HEK293T (cell line): ENCODE data around the gene FGFBP1.

Experiments used
- CTBP1 ChIP-seq: fragments of 450-650 bp; IDR thresholded peaks from 2 replicates; pipeline ENCODE4 v1.6.1; 2016; ENCODE audit warnings: borderline replicate concordance
- SP1 ChIP-seq: fragments of 450-650 bp; IDR thresholded peaks from 2 replicates; pipeline ENCODE4 v1.6.1; 2017
- TARDBP ChIP-seq: fragments of 450-650 bp; IDR thresholded peaks from 2 replicates; pipeline ENCODE4 v1.6.1; 2016
- TF ChIP-seq, protein P1 (sequence below): fragments of 450-650 bp; IDR thresholded peaks from 2 replicates; pipeline ENCODE4 v1.6.1; 2016

DNA sequence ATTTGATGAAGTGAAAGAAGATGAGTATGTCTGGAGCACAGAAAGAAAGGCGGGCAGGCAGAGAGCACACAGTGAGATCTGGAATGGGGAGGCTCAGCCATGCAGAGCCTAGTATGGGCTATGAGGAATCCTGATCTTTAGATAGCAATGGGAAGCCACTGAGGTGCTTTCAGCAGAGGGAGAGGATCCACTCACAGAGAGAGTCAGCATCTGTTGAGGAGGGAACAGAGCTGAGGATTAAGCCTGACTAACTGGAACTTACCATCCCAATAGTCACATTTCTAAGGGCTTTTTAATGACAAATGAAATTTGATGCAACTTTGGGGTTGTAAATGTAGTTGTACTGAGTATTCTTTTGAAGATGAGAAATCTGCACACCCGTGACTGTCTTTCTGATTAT is 45.1 kb upstream of the FGFBP1 start:
- TF ChIP-seq SP1 (no peak), TARDBP (no peak), CTBP1 (no peak)
- TF ChIP-seq, protein P1, sequence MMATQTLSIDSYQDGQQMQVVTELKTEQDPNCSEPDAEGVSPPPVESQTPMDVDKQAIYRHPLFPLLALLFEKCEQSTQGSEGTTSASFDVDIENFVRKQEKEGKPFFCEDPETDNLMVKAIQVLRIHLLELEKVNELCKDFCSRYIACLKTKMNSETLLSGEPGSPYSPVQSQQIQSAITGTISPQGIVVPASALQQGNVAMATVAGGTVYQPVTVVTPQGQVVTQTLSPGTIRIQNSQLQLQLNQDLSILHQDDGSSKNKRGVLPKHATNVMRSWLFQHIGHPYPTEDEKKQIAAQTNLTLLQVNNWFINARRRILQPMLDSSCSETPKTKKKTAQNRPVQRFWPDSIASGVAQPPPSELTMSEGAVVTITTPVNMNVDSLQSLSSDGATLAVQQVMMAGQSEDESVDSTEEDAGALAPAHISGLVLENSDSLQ = no peak
